GM23338 (cell line): ENCODE results near the gene CPEB3. TPM values are rescaled to one million over a fixed set of nuclear protein-coding genes. Genes with fewer than 3 reads are reported as not detected.

Experiments
- ATAC-seq: fragments of 200-7000 bp; cut with Tn5 transposase; 3 replicates; pipeline ENCODE4 v1.9.1; 2020
- DNase-seq: peaks from one replicate; pipeline ENCODE4 v3.0.0-alpha.2; 2015; ENCODE audit warnings: low spot score
- H2AFZ ChIP-seq: fragments of 200-600 bp; sonication (generic); 2 replicates; pipeline ENCODE4 v1.8.0; 2016; ENCODE audit warnings: antibody characterized with exemption, mild to moderate bottlenecking, moderate library complexity
- H3F3A ChIP-seq: fragments of 200-600 bp; sonication (generic); replicated peaks from 2 replicates; pipeline ENCODE4 v1.8.0; 2017; ENCODE audit warnings: antibody characterized with exemption, mixed run types, low read depth
- H3K27ac ChIP-seq: fragments of 200-600 bp; sonication (generic); 2 replicates; pipeline ENCODE4 v1.6.1; 2016; ENCODE audit warnings: low read depth
- H3K27me3 ChIP-seq: fragments of 200-600 bp; sonication (generic); 2 replicates; pipeline ENCODE4 v1.8.0; 2016; ENCODE audit warnings: mild to moderate bottlenecking, mixed run types, moderate library complexity; ENCODE audit not compliant: insufficient read depth
- H3K36me3 ChIP-seq: fragments of 200-600 bp; sonication (generic); 2 replicates; pipeline ENCODE4 v1.8.0; 2016; ENCODE audit warnings: mild to moderate bottlenecking; ENCODE audit not compliant: insufficient read depth
- H3K4me1 ChIP-seq: fragments of 200-600 bp; sonication (generic); 2 replicates; pipeline ENCODE4 v1.8.0; 2016; ENCODE audit warnings: mild to moderate bottlenecking, moderate library complexity; ENCODE audit not compliant: insufficient read depth
- H3K4me2 ChIP-seq: fragments of 200-600 bp; sonication (generic); 2 replicates; pipeline ENCODE4 v1.7.1; 2017; ENCODE audit warnings: mixed run types
- H3K4me3 ChIP-seq: fragments of 200-600 bp; sonication (generic); 2 replicates; pipeline ENCODE4 v1.6.1; 2016; ENCODE audit warnings: mixed run types
- H3K79me2 ChIP-seq: fragments of 200-600 bp; sonication (generic); replicated peaks from 2 replicates; pipeline ENCODE4 v1.8.0; 2017; ENCODE audit warnings: mild to moderate bottlenecking; ENCODE audit not compliant: insufficient read depth
- H3K9me2 ChIP-seq: fragments of 200-600 bp; sonication (generic); 2 replicates; pipeline ENCODE4 v1.8.0; 2017; ENCODE audit not compliant: insufficient read depth
- H4K20me1 ChIP-seq: fragments of 200-600 bp; sonication (generic); replicated peaks from 2 replicates; pipeline ENCODE4 v1.8.0; 2017; ENCODE audit warnings: mild to moderate bottlenecking; ENCODE audit not compliant: insufficient read depth
- H3K27ac Mint-ChIP-seq: 2 replicates; pipeline ENCODE4 v1.8.0; 2020; ENCODE audit warnings: inconsistent platforms, mild to moderate bottlenecking, moderate library complexity, mixed read lengths
- H3K27me3 Mint-ChIP-seq: 3 replicates; pipeline ENCODE4 v1.8.0; 2022; ENCODE audit warnings: low read depth, mild to moderate bottlenecking, moderate library complexity, mixed read lengths, inconsistent platforms; ENCODE audit not compliant: insufficient read depth, poor library complexity
- H3K36me3 Mint-ChIP-seq: 3 replicates; pipeline ENCODE4 v1.8.0; 2021; ENCODE audit warnings: low read depth, mild to moderate bottlenecking, inconsistent platforms, moderate library complexity, mixed read lengths
- H3K4me1 Mint-ChIP-seq: 3 replicates; pipeline ENCODE4 v1.8.0; 2020; ENCODE audit warnings: mild to moderate bottlenecking, inconsistent platforms, mixed read lengths
- H3K4me3 Mint-ChIP-seq: 3 replicates; pipeline ENCODE4 v1.8.0; 2021; ENCODE audit warnings: moderate library complexity, mild to moderate bottlenecking, inconsistent platforms, mixed read lengths
- H3K9me3 Mint-ChIP-seq: 3 replicates; pipeline ENCODE4 v1.8.0; 2020; ENCODE audit warnings: moderate library complexity, mild to moderate bottlenecking, inconsistent platforms, mixed read lengths
- CREB1 ChIP-seq: fragments of 250-450 bp; sonication (Bioruptor Pico); IDR thresholded peaks from 2 replicates; pipeline ENCODE4 v1.5.0; 2020; ENCODE audit warnings: low read depth, mild to moderate bottlenecking, moderate library complexity
- EZH2 ChIP-seq: fragments of 200-600 bp; sonication (generic); IDR thresholded peaks from one replicate; pipeline ENCODE4 v1.8.0; 2017; ENCODE audit warnings: antibody characterized with exemption, mild to moderate bottlenecking, low read depth; ENCODE audit not compliant: unreplicated experiment
- EZH2phosphoT487 ChIP-seq: fragments of 200-600 bp; sonication (generic); IDR thresholded peaks from one replicate; pipeline ENCODE4 v1.8.1; 2018; ENCODE audit warnings: antibody characterized with exemption; ENCODE audit not compliant: unreplicated experiment
- JUNB ChIP-seq: IDR thresholded peaks from one replicate; pipeline ENCODE4 v1.6.1; 2016; ENCODE audit warnings: antibody characterized with exemption; ENCODE audit not compliant: unreplicated experiment
- NANOG ChIP-seq: IDR thresholded peaks from 2 replicates; pipeline ENCODE4 v1.6.1; 2016; ENCODE audit warnings: antibody characterized with exemption, borderline replicate concordance
- POLR2AphosphoS5 ChIP-seq: IDR thresholded peaks from 2 replicates; pipeline ENCODE4 v1.6.1; 2016; ENCODE audit warnings: antibody characterized with exemption, low read depth
- STAT1 ChIP-seq: IDR thresholded peaks from one replicate; pipeline ENCODE4 v1.6.1; 2016; ENCODE audit warnings: antibody characterized with exemption; ENCODE audit not compliant: unreplicated experiment
- ZNF114 ChIP-seq: fragments of 250-450 bp; sonication (Bioruptor Pico); IDR thresholded peaks from 2 replicates; pipeline ENCODE4 v1.5.0; 2020; ENCODE audit warnings: mild to moderate bottlenecking, moderate library complexity
- ZNF331 ChIP-seq: fragments of 250-450 bp; sonication (Bioruptor Pico); IDR thresholded peaks from 2 replicates; pipeline ENCODE4 v1.5.0; 2020; ENCODE audit warnings: low read depth, mild to moderate bottlenecking, moderate library complexity
- polyA plus RNA-seq: library from polyadenylated mRNA; unstranded; fragments of >200 nt; fragmentation: Nextera tagmentation; extraction: Ambion mirVana; gene quantifications from 2 replicates; pipeline ENCODE4 v1.2.1, GENCODE V29; 2016
- total RNA-seq: library from RNA; depleted of rRNA; stranded (reverse); fragments of >200 nt; shearing (Covaris generic); gene quantifications from 2 replicates; pipeline ENCODE4 v1.2.3, GENCODE V29; 2014
- TF ChIP-seq, protein P1 (sequence below): IDR thresholded peaks from 2 replicates; pipeline ENCODE4 v1.6.1; 2016; ENCODE audit warnings: antibody characterized with exemption
- TF ChIP-seq, protein P2 (sequence below), 2 experiments: fragments of 200-600 bp in 1 of 2; sonication (generic) in 1 of 2; conservative IDR thresholded peaks; 2 replicates each; pipeline versions ENCODE4 v1.5.1 to v1.6.1; 2016 to 2017; ENCODE audit warnings: antibody characterized with exemption in 2 of 2, low read depth in 2 of 2, mild to moderate bottlenecking in 2 of 2, moderate library complexity in 1 of 2
- TF ChIP-seq, protein P3 (sequence below): fragments of 250-450 bp; sonication (Bioruptor Pico); IDR thresholded peaks from 2 replicates; pipeline ENCODE4 v1.5.0; 2020; ENCODE audit warnings: mild to moderate bottlenecking, moderate library complexity
- TF ChIP-seq, protein P4 (sequence below): IDR thresholded peaks from one replicate; pipeline ENCODE4 v1.6.1; 2018; ENCODE audit warnings: antibody characterized with exemption; ENCODE audit not compliant: unreplicated experiment

The CPEB3 gene
- total and polyA plus RNA-seq, 2 experiments from 2014 or later: 0.74 to 1.9 TPM

DNA sequence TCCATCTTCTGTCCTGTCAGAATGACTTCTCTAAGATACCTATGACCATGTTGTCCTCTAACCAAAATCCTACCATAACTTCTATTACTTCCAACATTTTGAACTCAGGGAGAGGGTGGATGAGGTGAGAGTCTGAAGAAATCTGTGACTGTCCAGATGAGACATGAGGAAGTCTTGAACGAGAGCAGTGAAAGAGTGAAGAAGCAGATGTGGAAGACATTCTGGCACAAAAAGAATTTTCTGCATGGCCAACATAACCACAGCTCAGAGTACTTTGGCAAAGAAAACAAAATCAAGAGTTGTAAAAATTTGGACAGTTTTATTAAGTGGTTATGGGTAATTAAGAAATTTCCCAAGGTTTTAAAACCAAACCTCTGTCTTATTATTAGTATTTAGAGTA lies 141.6 kb downstream of the CPEB3 start:
- ATAC-seq: no peak
- H3K27me3 ChIP-seq: no peaks in the 10 kb centered on the region
- H3K4me1 ChIP-seq: no peaks in the 10 kb centered on the region
- no peaks in the 10 kb centered on the region for H3K36me3 Mint-ChIP-seq
- H3K27ac Mint-ChIP-seq: no peak overlapping the region
- no peaks in the 10 kb centered on the region for H3K36me3 ChIP-seq
- no peaks in the 10 kb centered on the region for H3F3A ChIP-seq
- no peak overlapping the region for H3K27ac ChIP-seq
- H2AFZ ChIP-seq: no peak overlapping the region
- no peaks in the 10 kb centered on the region for H3K9me2 ChIP-seq
- H3K27me3 Mint-ChIP-seq: no peaks in the 10 kb centered on the region
- TF ChIP-seq ZNF331 (CRISPR knock-in tag) (no peak), EZH2 (no peak), NANOG (no peak), ZNF114 (CRISPR knock-in tag) (no peak), CREB1 (CRISPR knock-in tag) (no peak), JUNB (no peak), EZH2phosphoT487 (no peak), STAT1 (no peak), POLR2AphosphoS5 (no peak)
- TF ChIP-seq, protein P1, sequence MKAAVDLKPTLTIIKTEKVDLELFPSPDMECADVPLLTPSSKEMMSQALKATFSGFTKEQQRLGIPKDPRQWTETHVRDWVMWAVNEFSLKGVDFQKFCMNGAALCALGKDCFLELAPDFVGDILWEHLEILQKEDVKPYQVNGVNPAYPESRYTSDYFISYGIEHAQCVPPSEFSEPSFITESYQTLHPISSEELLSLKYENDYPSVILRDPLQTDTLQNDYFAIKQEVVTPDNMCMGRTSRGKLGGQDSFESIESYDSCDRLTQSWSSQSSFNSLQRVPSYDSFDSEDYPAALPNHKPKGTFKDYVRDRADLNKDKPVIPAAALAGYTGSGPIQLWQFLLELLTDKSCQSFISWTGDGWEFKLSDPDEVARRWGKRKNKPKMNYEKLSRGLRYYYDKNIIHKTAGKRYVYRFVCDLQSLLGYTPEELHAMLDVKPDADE: no peak
- TF ChIP-seq, protein P2, sequence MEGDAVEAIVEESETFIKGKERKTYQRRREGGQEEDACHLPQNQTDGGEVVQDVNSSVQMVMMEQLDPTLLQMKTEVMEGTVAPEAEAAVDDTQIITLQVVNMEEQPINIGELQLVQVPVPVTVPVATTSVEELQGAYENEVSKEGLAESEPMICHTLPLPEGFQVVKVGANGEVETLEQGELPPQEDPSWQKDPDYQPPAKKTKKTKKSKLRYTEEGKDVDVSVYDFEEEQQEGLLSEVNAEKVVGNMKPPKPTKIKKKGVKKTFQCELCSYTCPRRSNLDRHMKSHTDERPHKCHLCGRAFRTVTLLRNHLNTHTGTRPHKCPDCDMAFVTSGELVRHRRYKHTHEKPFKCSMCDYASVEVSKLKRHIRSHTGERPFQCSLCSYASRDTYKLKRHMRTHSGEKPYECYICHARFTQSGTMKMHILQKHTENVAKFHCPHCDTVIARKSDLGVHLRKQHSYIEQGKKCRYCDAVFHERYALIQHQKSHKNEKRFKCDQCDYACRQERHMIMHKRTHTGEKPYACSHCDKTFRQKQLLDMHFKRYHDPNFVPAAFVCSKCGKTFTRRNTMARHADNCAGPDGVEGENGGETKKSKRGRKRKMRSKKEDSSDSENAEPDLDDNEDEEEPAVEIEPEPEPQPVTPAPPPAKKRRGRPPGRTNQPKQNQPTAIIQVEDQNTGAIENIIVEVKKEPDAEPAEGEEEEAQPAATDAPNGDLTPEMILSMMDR (conservative IDR thresholded peaks at IDR 0.05; ENCODE audit: low read depth in 2 of 2): no peak
- TF ChIP-seq, protein P3, sequence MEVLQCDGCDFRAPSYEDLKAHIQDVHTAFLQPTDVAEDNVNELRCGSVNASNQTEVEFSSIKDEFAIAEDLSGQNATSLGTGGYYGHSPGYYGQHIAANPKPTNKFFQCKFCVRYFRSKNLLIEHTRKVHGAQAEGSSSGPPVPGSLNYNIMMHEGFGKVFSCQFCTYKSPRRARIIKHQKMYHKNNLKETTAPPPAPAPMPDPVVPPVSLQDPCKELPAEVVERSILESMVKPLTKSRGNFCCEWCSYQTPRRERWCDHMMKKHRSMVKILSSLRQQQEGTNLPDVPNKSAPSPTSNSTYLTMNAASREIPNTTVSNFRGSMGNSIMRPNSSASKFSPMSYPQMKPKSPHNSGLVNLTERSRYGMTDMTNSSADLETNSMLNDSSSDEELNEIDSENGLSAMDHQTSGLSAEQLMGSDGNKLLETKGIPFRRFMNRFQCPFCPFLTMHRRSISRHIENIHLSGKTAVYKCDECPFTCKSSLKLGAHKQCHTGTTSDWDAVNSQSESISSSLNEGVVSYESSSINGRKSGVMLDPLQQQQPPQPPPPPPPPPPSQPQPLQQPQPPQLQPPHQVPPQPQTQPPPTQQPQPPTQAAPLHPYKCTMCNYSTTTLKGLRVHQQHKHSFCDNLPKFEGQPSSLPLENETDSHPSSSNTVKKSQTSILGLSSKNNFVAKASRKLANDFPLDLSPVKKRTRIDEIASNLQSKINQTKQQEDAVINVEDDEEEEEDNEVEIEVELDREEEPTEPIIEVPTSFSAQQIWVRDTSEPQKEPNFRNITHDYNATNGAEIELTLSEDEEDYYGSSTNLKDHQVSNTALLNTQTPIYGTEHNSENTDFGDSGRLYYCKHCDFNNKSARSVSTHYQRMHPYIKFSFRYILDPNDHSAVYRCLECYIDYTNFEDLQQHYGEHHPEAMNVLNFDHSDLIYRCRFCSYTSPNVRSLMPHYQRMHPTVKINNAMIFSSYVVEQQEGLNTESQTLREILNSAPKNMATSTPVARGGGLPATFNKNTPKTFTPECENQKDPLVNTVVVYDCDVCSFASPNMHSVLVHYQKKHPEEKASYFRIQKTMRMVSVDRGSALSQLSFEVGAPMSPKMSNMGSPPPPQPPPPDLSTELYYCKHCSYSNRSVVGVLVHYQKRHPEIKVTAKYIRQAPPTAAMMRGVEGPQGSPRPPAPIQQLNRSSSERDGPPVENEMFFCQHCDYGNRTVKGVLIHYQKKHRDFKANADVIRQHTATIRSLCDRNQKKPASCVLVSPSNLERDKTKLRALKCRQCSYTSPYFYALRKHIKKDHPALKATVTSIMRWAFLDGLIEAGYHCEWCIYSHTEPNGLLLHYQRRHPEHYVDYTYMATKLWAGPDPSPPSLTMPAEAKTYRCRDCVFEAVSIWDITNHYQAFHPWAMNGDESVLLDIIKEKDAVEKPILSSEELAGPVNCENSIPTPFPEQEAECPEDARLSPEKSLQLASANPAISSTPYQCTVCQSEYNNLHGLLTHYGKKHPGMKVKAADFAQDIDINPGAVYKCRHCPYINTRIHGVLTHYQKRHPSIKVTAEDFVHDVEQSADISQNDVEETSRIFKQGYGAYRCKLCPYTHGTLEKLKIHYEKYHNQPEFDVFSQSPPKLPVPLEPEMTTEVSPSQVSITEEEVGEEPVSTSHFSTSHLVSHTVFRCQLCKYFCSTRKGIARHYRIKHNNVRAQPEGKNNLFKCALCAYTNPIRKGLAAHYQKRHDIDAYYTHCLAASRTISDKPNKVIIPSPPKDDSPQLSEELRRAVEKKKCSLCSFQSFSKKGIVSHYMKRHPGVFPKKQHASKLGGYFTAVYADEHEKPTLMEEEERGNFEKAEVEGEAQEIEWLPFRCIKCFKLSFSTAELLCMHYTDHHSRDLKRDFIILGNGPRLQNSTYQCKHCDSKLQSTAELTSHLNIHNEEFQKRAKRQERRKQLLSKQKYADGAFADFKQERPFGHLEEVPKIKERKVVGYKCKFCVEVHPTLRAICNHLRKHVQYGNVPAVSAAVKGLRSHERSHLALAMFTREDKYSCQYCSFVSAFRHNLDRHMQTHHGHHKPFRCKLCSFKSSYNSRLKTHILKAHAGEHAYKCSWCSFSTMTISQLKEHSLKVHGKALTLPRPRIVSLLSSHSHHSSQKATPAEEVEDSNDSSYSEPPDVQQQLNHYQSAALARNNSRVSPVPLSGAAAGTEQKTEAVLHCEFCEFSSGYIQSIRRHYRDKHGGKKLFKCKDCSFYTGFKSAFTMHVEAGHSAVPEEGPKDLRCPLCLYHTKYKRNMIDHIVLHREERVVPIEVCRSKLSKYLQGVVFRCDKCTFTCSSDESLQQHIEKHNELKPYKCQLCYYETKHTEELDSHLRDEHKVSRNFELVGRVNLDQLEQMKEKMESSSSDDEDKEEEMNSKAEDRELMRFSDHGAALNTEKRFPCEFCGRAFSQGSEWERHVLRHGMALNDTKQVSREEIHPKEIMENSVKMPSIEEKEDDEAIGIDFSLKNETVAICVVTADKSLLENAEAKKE (CRISPR knock-in tag): no peak
- TF ChIP-seq, protein P4, sequence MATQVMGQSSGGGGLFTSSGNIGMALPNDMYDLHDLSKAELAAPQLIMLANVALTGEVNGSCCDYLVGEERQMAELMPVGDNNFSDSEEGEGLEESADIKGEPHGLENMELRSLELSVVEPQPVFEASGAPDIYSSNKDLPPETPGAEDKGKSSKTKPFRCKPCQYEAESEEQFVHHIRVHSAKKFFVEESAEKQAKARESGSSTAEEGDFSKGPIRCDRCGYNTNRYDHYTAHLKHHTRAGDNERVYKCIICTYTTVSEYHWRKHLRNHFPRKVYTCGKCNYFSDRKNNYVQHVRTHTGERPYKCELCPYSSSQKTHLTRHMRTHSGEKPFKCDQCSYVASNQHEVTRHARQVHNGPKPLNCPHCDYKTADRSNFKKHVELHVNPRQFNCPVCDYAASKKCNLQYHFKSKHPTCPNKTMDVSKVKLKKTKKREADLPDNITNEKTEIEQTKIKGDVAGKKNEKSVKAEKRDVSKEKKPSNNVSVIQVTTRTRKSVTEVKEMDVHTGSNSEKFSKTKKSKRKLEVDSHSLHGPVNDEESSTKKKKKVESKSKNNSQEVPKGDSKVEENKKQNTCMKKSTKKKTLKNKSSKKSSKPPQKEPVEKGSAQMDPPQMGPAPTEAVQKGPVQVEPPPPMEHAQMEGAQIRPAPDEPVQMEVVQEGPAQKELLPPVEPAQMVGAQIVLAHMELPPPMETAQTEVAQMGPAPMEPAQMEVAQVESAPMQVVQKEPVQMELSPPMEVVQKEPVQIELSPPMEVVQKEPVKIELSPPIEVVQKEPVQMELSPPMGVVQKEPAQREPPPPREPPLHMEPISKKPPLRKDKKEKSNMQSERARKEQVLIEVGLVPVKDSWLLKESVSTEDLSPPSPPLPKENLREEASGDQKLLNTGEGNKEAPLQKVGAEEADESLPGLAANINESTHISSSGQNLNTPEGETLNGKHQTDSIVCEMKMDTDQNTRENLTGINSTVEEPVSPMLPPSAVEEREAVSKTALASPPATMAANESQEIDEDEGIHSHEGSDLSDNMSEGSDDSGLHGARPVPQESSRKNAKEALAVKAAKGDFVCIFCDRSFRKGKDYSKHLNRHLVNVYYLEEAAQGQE: no peak
- DNase-seq: no peak
- H3K4me3 Mint-ChIP-seq: no peak overlapping the region
- H3K9me3 Mint-ChIP-seq: no peaks in the 10 kb centered on the region
- no peak overlapping the region for H3K4me3 ChIP-seq
- H3K79me2 ChIP-seq: no peaks in the 10 kb centered on the region
- no peaks in the 10 kb centered on the region for H4K20me1 ChIP-seq
- no peaks in the 10 kb centered on the region for H3K4me1 Mint-ChIP-seq
- H3K4me2 ChIP-seq: no peak overlapping the region
